Psoas muscle (tissue), 8 donors: ENCODE results near the gene MICU1. TPM values are rescaled to one million over a fixed set of nuclear protein-coding genes. Genes with fewer than 3 reads are reported as not detected.
"Not testable (repeated sequence)": the region's sequence is repeated elsewhere in the genome, so short reads cannot be mapped to it uniquely, and the experiment has no call there.

Experiments
- ATAC-seq, 4 donors: fragments of 200-7000 bp; cut with Tn5 transposase; one replicate each; pipeline ENCODE4 v1.9.1; 2020; ENCODE audit warnings: moderate library complexity in 3 of 4, mild to moderate bottlenecking in 2 of 4
- DNase-seq, 2 donors: peaks; one replicate each; pipeline ENCODE4 v3.0.0-alpha.2; 2020
- H3K27ac ChIP-seq: fragments of 200-600 bp; one replicate; pipeline ENCODE4 v1.8.0; 2022
- H3K27me3 ChIP-seq, 3 donors: fragments of 200-600 bp in 1 of 3; one replicate each; pipeline versions ENCODE4 v1.6.1 to v1.8.0; 2013 to 2022; ENCODE audit warnings: low read length in 2 of 3, mild to moderate bottlenecking in 2 of 3, moderate library complexity in 1 of 3; ENCODE audit not compliant: insufficient read depth in 3 of 3
- H3K36me3 ChIP-seq, 2 donors: fragments of 200-600 bp in 1 of 2; one replicate each; pipeline versions ENCODE4 v1.6.1 to v1.8.0; 2013 to 2022; ENCODE audit warnings: low read depth in 1 of 2, mild to moderate bottlenecking in 1 of 2, moderate library complexity in 1 of 2; ENCODE audit not compliant: insufficient read depth in 1 of 2
- H3K4me1 ChIP-seq: fragments of 200-600 bp; one replicate; pipeline ENCODE4 v1.8.0; 2022
- H3K4me3 ChIP-seq: fragments of 200-600 bp; one replicate; pipeline ENCODE4 v1.8.0; 2022; ENCODE audit warnings: mild to moderate bottlenecking
- H3K9me3 ChIP-seq: fragments of 200-600 bp; one replicate; pipeline ENCODE4 v1.8.0; 2022
- CTCF ChIP-seq: fragments of 200-600 bp; IDR thresholded peaks from one replicate; pipeline ENCODE4 v1.8.0; 2022; ENCODE audit warnings: antibody characterized with exemption
- WGBS, 3 donors: extraction: QIAGEN DNeasy Blood & Tissue Kit; methylation state at CpG; one replicate each; pipeline versions ENCODE4 v1.1.6 to v1.1.7; 2013; 5-methylcytosine and 5-hydroxymethylcytosine counted together
- intact Hi-C, 2 donors: fragments of 100-400 bp; cut with DNase I; formaldehyde crosslinking; loops; one replicate each; pipeline versions ENCODE4 v1.11.0 to v1.14.2; 2022
- polyA plus RNA-seq, 3 donors: library from polyadenylated mRNA; stranded (reverse); fragments of 200-250 nt; gene quantifications; one replicate each; pipeline ENCODE4 v1.2.3, GENCODE V29; 2013
- total RNA-seq, 4 donors: library from RNA; stranded (reverse); fragmentation: NEBNext Ultra II Directional in 2 of 4; extraction: Animal tissue kit (Norgen Biotek cat#: 25700) in 2 of 4; gene quantifications; one replicate each; pipeline versions ENCODE4 v1.2.1 to v1.2.4, GENCODE V29; 2021 to 2023
- donor health status: healthy with polysubstance abuse.
- donor health status: DM: no; HTN: no; CAD: no; lungs with moderate emphysema.
- donor health status: Bipolar disorder and iron deficiency.
- donor health status: healthy.
- donor health status: DM: yes; HTN: yes; CAD: no.
- donor health status: DM: no; HTN: no; CAD: no.
- donor health status: DM: no; HTN: no; CAD: no.
- donor health status: DM: yes; HTN: yes; CAD: no.

Gene MICU1
- total and polyA plus RNA-seq, 7 donors: 31.0 to 57.8 (median 37.3) TPM

- peak in 3 of 4 donors; percentile 53 to 66 (median 55) for ATAC-seq
- no peaks in the 10 kb centered on the region for H3K4me1 ChIP-seq
- peaks cover under 1 to 35% of the 10 kb centered on the region in 2 donors for H3K36me3 ChIP-seq
- intact Hi-C loops: no loop called here
- DNase-seq: no peak
- H3K9me3 ChIP-seq: no peaks in the 10 kb centered on the region
- no peaks in the 10 kb centered on the region for H3K27me3 ChIP-seq
- no peak for TF ChIP-seq CTCF
- no peak overlapping the region for H3K4me3 ChIP-seq
- H3K27ac ChIP-seq: no peak overlapping the region
These were observed 73.0 kb downstream of the MICU1 start for GRCh38 chr10:72552857-72553256.

GRCh38 chr10:72550239-72550638 is 75.6 kb downstream of the MICU1 start:
- Histone ChIP-seq H3K4me3 (no peak overlapping the region), H3K27ac (no peak overlapping the region), H3K36me3 (peaks cover 6 to 40% of the 10 kb centered on the region in 2 donors), H3K9me3 (no peaks in the 10 kb centered on the region), H3K4me1 (no peaks in the 10 kb centered on the region), H3K27me3 (no peaks in the 10 kb centered on the region)
- intact Hi-C loops: no loop called here
- DNase-seq (no peak), ATAC-seq (no peak)
- no peak for TF ChIP-seq CTCF
- WGBS, 3 donors: 93 to 95% (median 95%) methylated on average over 2 of the region's 2 CpGs

GRCh38 chr10:72545546-72545945 is 80.3 kb downstream of the MICU1 start:
- 86 to 95% (median 88%) methylated on average over 1 of the region's 1 CpG for WGBS, 3 donors
- peaks cover 8% of the 10 kb centered on the region for H3K9me3 ChIP-seq
- DNase-seq (no peak), ATAC-seq (no peak)
- H3K27ac ChIP-seq: no peak overlapping the region
- H3K27me3 ChIP-seq: no peaks in the 10 kb centered on the region
- H3K4me1 ChIP-seq: peaks cover 10% of the 10 kb centered on the region
- no peak for TF ChIP-seq CTCF
- H3K36me3 ChIP-seq: peaks cover 6 to 40% of the 10 kb centered on the region in 2 donors
- intact Hi-C loops: no loop called here
- H3K4me3 ChIP-seq: no peak overlapping the region

- H3K4me3 ChIP-seq, ATAC-seq, H3K27ac ChIP-seq, H3K27me3 ChIP-seq, DNase-seq, H3K9me3 ChIP-seq, intact Hi-C loops: not testable (repeated sequence)
- Histone ChIP-seq H3K36me3 (peaks cover 6 to 23% of the 10 kb centered on the region in 2 donors), H3K4me1 (peaks cover 10% of the 10 kb centered on the region)
- 95 to 97% (median 97%) methylated on average over 6 of the region's 6 CpGs for WGBS, 3 donors
These were observed 82.0 kb downstream of the MICU1 start for GRCh38 chr10:72543855-72544254.

- Histone ChIP-seq H3K9me3 (peaks cover 8% of the 10 kb centered on the region), H3K27me3 (no peaks in the 10 kb centered on the region), H3K4me1 (peaks cover 10% of the 10 kb centered on the region), H3K36me3 (peaks cover 3 to 8% of the 10 kb centered on the region in 2 donors), H3K27ac (no peak overlapping the region), H3K4me3 (no peak overlapping the region)
- intact Hi-C loops: no loop called here
- no peak for TF ChIP-seq CTCF
- DNase-seq (peak; percentile 22 to 60), ATAC-seq (peak; percentile 58 to 82 (median 64))
- WGBS, 3 donors: 41 to 67% (median 42%) methylated on average over 8 of the region's 8 CpGs
These were observed 83.5 kb downstream of the MICU1 start for GRCh38 chr10:72542396-72542815.
